ENCODE results near the gene KIF3B. TPM values are rescaled to one million over a fixed set of nuclear protein-coding genes. Genes with fewer than 3 reads are reported as not detected.
"Not testable (repeated sequence)": the region's sequence is repeated elsewhere in the genome, so short reads cannot be mapped to it uniquely, and the experiment has no call there.

KIF3B gene
- total RNA-seq, 1 donor from 2014 or later = 29.0 TPM

GRCh38 chr20:32380745-32381144 is 103.3 kb downstream of the KIF3B start:
- peaks cover 13% of the 10 kb centered on the region for H3K4me1 ChIP-seq
- H3K27ac ChIP-seq = no peak overlapping the region
- H3K4me3 ChIP-seq = no peak overlapping the region
- TF ChIP-seq CTCF (IDR thresholded peaks at IDR 0.05) = no peak
- H3K36me3 ChIP-seq = peaks cover 16% of the 10 kb centered on the region
- DNase-seq (no peak), ATAC-seq (no peak)
- intact Hi-C loops (cut with DNase I) = no loop called here
- H3K27me3 ChIP-seq = no peaks in the 10 kb centered on the region
- no peaks in the 10 kb centered on the region for H3K9me3 ChIP-seq

- Histone ChIP-seq H3K4me3 (no peak overlapping the region), H3K4me1 (peaks cover 21% of the 10 kb centered on the region), H3K36me3 (peaks cover 8% of the 10 kb centered on the region), H3K27me3 (no peaks in the 10 kb centered on the region), H3K9me3 (no peaks in the 10 kb centered on the region), H3K27ac (no peak overlapping the region)
- ATAC-seq (no peak), DNase-seq (no peak)
- intact Hi-C loops (cut with DNase I) = no loop called here
- TF ChIP-seq CTCF (IDR thresholded peaks at IDR 0.05) = no peak
Observed at GRCh38 chr20:32382102-32382950, 104.9 kb downstream of the KIF3B start.

- H3K4me3 ChIP-seq; H3K27me3 ChIP-seq; H3K36me3 ChIP-seq; H3K9me3 ChIP-seq; intact Hi-C loops (cut with DNase I); H3K27ac ChIP-seq; ATAC-seq; DNase-seq: not testable (repeated sequence)
- H3K4me1 ChIP-seq = peaks cover 21% of the 10 kb centered on the region
Observed at GRCh38 chr20:32383441-32383840, 106.0 kb downstream of the KIF3B start.

Other genes starting within 250 kb of the KIF3B start
- gene HCK, start 225.4 kb upstream of the KIF3B start, total RNA-seq = 49.0 TPM
- gene TM9SF4, start 167.9 kb upstream of the KIF3B start, total RNA-seq = 49.2 TPM
- 15.9 TPM for gene PLAGL2, start 69.9 kb upstream of the KIF3B start, total RNA-seq
- 31.5 TPM for gene POFUT1, start 69.8 kb upstream of the KIF3B start, total RNA-seq
- 79.1 TPM for gene ASXL1, start 80.7 kb downstream of the KIF3B start, total RNA-seq

All from upper lobe of right lung (tissue), 1 donor.